RPMI8226 (cell line): ENCODE results near the gene SLC35G3.
"Not testable (repeated sequence)": the region's sequence is repeated elsewhere in the genome, so short reads cannot be mapped to it uniquely, and the experiment has no call there.

ENCODE experiments used
- DNase-seq: peaks from one replicate; pipeline ENCODE4 v3.0.0-alpha.2; 2015

The SLC35G3 gene

DNA sequence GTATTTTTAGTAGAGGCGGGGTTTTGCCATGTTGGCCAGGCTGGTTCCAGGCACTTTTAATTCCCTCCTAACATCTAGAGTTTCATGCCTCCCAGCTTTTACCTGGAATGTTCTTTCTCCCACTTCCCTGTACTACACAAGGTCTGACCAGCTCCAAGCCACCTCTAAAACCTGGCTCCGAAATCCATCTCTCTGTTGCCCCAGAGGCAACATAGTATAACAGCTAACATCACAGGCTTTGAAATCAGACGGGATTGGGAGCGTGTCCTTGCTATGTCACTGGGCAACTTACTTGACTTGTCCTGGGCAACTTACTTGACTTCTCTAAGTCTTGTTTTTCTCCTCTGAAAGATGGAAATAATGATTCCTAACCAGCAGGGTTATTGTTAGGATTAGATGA lies 31.4 kb downstream of the SLC35G3 start:
- DNase-seq = no peak

GRCh38 chr17:35161281-35161761 lies 32.9 kb downstream of the SLC35G3 start:
- DNase-seq = no peak

GRCh38 chr17:35160354-35161201 lies 33.6 kb downstream of the SLC35G3 start:
- DNase-seq = no peak

GRCh38 chr17:35159940-35160339 lies 34.3 kb downstream of the SLC35G3 start:
- DNase-seq = no peak

DNA sequence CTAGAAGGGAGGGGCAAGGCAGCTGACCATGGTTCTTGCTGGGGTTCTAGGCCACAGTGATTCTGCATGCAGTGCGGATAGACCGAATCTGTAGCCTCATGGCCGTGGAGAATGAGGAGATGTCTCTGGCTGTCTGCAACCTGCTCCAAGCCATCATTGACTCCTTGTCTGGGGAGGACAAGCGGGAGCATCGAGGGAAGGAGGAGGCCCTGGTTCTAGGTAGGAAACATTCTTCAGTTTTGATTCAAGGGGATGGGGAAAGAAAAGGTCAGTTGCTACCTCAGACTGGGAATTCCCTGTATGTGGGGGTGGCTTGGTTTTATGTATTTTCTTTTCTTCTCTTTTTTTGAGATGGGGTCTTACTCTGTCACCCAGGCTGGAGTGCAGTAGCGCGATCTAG lies 38.9 kb downstream of the SLC35G3 start:
- no peak for DNase-seq

- DNase-seq = no peak
Observed at GRCh38 chr17:35154196-35155165, 39.7 kb downstream of the SLC35G3 start.

GRCh38 chr17:35152421-35153140 lies 41.6 kb downstream of the SLC35G3 start:
- no peak for DNase-seq

DNA sequence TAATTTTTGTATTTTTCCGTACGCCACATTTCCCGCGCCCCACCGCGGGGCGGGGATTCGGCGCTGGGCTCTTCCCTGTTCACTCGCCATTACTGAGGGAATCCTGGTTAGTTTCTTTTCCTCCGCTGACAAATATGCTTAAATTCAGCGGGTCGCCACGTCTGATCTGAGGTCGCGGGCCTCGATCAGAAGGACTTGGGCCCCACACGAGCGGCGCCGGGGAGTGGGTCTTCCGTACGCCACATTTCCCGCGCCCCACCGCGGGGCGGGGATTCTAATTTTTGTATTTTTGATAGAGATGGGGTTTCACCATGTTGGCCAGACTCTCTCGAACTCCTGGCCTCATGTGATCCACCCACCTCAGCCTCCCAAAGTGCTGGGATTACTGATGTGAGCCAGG lies 43.1 kb downstream of the SLC35G3 start:
- DNase-seq = not testable (repeated sequence)

GRCh38 chr17:35149941-35150340 lies 44.3 kb downstream of the SLC35G3 start:
- no peak for DNase-seq

DNA sequence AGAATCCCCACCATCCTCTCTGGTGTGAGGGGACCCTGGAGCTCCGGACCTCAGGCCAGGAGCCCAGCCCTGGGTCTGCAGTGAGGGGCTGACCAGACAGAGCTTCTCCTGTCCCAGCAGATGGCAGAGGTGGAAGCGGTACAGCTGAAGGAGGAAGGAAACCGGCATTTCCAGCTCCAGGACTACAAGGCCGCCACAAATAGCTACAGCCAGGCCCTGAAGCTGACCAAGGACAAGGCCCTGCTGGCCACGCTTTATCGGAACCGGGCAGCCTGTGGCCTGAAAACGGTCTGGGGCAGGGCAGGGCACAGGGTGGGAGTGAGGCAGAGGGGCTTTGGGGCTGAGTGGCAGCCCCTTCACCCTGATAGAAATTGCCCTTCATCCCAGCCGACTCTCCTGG lies 46.0 kb downstream of the SLC35G3 start:
- DNase-seq = no peak

DNA sequence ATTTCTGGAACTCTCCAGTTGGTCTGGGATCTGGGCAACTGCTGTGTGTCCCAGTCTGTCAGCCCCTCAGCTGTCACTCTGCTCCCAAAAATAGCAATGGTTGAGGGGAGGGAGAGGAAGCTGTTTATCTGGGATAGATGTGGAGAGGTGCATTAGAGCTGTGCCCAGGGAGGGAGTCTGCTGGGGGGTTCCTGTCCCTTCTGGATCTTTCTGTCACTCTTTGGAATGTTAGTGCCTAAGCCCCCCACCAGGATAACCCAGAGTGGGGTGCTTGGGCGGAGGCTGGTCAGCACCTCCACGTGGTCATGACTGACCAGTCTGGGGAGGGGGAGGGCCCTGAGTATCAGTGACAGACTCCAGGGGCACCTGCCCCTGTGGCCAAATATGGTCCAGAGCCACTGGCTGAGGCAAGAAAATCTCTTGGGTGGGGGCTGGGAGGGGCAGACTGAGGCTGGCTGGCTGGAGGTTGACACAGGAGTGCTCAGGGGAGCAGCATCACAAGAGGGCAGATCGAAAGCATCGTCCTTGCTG lies 46.8 kb downstream of the SLC35G3 start, which contains the start of gene UNC45B:
TSS of gene UNC45B (plus strand) at position 443 of the 531 bp plus-strand sequence. CDS start 447 bp downstream, outside the sequence.
- DNase-seq = no peak

DNA sequence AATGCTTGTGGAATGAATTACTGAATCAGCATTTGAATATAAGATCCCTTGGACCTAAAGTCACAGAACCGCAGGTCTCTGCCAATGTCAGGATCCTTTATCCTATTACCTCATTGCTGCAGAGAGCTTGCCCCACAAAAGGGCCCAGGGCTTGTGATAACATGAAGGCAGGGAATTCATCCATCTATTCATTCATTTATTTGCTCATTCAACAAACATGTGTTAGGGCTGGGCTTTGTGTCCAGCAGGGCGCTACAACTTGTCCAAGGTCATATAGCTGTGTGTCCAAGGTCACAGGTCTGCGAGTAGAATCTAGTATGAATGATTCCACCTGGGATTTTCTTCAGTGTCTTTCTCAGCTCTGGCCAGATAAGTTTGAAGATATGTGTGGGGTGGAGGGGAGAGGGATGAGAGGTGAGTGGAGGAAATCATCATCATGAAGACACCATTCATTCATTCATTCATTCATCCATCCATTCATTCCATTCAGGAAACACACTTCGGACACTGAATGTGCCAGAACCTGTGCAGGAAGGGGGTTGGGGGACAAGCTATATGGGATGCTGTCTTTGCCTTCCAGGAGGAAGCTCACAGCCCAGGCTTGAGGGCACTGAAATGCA lies 47.9 kb downstream of the SLC35G3 start:
- DNase-seq = no peak

DNA sequence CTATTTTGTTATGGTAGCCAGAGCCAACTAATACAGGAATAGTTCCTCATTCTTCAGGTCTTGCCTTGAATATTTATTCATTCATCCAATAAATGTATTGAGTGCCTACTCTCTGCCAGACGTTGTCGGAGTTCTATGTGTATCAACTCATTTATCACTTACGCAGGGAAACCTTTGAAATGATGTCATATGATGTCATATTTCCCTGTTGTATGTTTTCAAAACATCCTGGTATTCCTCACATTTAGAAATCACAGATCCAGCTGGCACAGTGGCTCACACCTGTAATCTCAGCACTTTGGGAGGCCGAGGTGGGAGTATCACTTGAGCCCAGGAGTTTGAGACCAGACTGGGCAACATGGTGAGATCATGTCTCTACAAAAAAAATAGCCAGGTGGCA lies 49.4 kb downstream of the SLC35G3 start:
- no peak for DNase-seq
